ENCODE results near the gene RHEX.

RHEX gene

DNA sequence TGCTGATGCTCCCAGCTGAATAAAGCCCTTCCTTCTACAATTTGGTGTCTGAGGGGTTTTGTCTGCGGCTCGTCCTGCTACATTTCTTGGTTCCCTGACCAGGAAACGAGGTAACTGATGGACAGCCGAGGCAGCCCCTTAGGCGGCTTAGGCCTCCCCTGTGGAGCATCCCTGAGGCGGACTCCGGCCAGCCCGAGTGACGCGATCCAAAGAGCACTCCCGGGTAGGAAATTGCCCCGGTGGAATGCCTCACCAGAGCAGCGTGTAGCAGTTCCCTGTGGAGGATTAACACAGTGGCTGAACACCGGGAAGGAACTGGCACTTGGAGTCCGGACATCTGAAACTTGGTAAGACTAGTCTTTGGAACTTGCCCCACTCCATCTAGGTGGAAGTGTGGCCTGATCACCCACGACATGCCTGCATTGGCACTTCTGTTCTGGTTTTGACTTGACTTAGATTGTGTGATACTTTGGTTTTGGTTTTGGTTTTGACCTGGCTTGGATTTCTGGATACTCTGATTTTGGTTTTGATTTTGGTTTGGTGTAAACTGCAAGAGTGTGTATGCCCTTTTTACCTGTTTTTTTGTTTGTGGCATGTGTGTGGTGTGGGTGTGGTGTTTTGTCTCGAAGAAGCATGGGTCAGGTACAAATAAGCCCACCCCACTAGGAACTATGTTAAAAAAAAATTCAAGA lies at the start of gene RHEX:
TSS of gene RHEX (plus strand) at position 255 of the 692 bp plus-strand sequence. CDS start 44,656 bp downstream, outside the sequence.
- DNase-seq (ENCODE audit: low spot score): peak; percentile 23

- no peak for DNase-seq (ENCODE audit: low spot score)
These were observed 48.8 kb upstream of the RHEX start for GRCh38 chr1:206003854-206004800.

- no peak for DNase-seq (ENCODE audit: low spot score)
These were observed 48.1 kb upstream of the RHEX start for GRCh38 chr1:206004826-206005225.

DNA sequence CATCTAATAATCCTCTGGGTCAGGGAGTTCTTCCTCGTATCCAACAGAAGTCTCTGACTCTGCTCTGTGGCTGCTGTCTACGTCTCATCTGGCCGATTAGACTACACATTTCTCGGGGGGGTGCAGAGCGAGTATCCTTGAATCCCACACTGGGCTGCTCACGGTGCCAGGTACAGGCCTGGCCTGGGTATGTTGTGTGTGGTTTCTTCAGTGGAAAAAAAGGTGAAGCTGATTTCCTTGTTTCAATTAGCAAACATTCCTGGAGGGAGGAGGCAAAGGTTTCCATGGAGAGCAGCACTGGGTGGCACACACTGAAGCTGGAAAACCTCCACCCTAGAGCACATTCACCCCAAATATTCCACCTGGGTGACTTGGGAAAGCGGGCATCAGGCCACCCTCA lies 47.7 kb upstream of the RHEX start:
- DNase-seq (ENCODE audit: low spot score): no peak

- DNase-seq (ENCODE audit: low spot score): peak; percentile 25
These were observed 47.2 kb upstream of the RHEX start for GRCh38 chr1:206005778-206006180.

- no peak for DNase-seq (ENCODE audit: low spot score)
These were observed 46.0 kb upstream of the RHEX start for GRCh38 chr1:206006946-206007345.

DNA sequence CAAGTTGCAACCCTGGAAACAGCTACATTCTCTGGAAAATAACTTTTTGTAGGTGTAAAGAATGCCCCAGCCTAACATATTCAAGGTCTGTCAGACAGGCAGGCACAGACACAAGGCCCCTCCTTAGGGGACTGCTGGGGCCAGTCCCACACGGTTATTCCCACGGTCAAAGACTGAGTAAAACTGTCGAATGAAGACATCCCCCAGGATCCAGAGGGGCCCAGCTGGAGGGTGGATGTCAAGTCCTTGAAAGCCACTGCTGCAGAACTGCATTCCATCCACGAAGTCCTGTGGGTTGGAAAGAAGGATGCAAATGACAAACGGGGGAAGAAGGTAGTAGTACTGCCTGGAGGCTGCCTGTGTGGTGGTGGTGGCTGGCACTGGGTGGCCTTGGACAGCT lies 42.9 kb upstream of the RHEX start:
- no peak for DNase-seq (ENCODE audit: low spot score)

GRCh38 chr1:206011057-206011456 lies 41.9 kb upstream of the RHEX start:
- DNase-seq (ENCODE audit: low spot score): no peak

DNA sequence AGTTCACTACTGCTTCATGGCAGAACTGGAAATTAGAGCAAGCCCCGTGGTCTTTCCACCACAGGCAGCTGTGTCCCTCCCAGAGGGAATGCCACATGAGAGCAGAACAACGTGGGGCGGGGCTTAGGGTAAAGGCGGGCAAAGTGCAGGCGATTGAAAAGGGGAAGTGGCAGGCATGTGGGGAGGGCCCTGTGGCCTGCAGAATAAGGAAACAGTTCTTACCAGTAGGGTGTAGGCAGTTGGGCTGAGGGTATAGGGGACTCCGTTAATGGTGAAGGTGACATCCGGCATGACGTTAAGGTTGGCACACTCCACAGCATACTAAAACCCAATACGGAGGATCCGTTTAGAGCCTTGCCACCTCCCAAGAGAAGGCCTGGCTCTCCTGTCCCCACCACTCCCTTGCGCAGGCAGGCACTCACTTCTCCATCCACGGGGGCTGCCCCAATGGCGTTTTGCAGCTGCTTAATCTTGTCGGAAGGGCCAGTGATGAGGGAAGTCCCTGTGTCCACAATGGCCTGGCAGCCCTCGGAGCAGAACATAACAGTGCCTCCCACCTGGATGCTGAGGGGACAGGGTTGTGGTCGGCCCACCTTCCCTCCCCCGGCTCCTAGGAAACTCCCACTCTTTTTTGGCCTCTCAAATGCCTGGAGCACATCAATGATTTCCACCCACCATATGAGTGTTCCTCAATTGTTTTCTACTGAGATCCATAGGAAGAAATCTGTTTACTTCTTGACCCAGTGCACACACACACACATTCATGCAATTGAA lies 40.7 kb upstream of the RHEX start:
- peak; percentile 83 for DNase-seq (ENCODE audit: low spot score)

GRCh38 chr1:206013026-206013795 lies 39.8 kb upstream of the RHEX start:
- no peak for DNase-seq (ENCODE audit: low spot score)

- no peak for DNase-seq (ENCODE audit: low spot score)
These were observed 38.4 kb upstream of the RHEX start for GRCh38 chr1:206014601-206015000.

GRCh38 chr1:206015071-206015470 lies 37.9 kb upstream of the RHEX start:
- no peak for DNase-seq (ENCODE audit: low spot score)

- DNase-seq (ENCODE audit: low spot score): no peak
These were observed 32.5 kb upstream of the RHEX start for GRCh38 chr1:206020393-206021007.

DNA sequence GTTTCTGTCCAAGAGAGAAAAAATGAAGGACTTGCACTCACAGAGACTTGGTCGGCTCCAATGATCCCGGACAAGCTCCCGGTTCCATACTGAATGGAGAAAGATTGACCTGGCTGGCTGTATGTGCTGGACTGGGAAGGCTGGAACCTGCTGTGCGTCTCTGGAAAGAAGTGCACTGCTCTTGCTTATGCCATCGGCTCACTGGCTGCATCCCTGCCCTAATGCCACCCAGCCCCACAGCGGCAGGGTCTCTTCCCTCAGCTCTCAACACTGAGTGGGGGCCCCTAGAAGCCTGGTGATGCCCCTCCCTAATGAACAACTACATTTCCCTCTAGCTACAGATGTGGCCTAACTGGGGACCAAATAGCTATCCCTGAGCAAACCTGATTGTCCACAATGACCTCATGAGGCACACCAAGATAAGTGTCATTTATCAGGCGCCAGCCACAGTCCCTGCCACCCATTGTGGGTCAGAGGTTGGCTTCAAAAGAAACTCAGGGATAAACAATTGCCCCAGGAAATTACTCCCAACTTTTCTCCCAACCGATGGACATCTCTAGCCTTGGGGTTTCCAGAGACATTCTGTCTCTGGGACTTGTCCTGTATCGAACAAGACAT lies 31.9 kb upstream of the RHEX start:
- no peak for DNase-seq (ENCODE audit: low spot score)

GRCh38 chr1:206021626-206022365 lies 31.2 kb upstream of the RHEX start:
- DNase-seq (ENCODE audit: low spot score): no peak

DNA sequence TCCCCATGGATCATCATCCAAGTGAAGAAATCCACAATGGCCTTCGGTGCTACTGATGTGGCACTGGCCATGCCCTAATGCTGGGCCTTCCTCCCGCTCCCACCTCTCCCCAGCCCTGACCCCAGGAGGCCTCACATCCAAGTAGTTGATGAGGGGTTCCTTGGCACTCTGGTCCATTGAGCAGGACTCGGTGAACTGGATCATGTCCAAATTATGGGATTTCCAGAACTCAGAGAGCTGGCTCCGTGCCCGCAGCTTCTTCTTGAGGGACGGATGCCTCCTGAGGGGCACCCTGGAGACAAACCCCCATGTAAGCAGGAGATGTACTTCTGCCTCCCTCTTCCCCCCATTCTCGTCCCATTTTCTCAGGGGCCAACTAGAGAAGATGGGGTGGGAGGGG lies 30.2 kb upstream of the RHEX start:
- DNase-seq (ENCODE audit: low spot score): no peak

DNA sequence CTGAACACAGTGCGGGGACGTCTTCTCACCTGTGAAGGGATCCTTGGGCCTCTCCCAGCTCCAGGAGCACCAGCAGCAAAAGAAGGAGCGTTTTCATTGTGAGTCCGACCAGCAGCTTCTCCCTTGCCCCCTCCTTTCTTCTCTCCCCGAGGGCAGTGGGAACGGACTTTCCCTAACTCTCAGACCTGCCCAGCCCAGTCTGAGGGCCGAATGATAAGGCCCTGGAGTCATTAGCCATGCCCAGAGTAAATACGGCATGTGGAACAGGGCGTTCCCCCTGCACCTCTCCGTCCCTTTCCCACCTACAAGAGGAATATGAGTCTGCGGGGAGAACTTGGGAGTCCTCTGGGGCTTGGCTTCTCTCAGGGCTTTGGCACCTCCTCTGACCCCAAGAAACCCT lies 29.3 kb upstream of the RHEX start, which contains the start of gene CTSE:
TSS of gene CTSE (minus strand) at position 201 of the 400 bp plus-strand sequence. CDS start at position 97, 104 bp downstream.
- DNase-seq (ENCODE audit: low spot score): no peak

GRCh38 chr1:206025283-206025820 lies 27.6 kb upstream of the RHEX start:
- no peak for DNase-seq (ENCODE audit: low spot score)

DNA sequence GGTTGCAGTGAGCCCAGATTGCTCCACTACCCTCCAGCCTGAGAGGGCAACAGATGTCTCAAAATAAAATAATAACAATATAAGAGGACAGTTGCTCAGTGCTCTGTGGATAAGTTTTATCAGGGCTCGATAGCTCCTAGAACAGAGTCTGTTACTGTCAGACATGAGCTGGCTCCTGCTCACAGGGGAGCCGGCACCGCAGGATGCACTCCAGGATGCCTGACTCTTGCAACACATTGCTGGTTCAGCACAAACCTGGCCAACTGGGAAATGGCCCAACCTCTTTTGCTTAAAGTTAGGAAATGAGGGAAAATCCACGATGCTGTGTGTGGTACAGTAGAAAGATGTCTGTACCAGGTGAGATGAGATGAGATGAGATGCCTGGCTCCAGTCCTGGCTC lies 23.5 kb upstream of the RHEX start:
- DNase-seq (ENCODE audit: low spot score): no peak

- DNase-seq (ENCODE audit: low spot score): no peak
These were observed 22.8 kb upstream of the RHEX start for GRCh38 chr1:206030191-206030590.
